NCI-H510A (cell line): ENCODE data around the gene GIMAP2.
"Not testable (repeated sequence)": the region's sequence is repeated elsewhere in the genome, so short reads cannot be mapped to it uniquely, and the experiment has no call there.

Experiments used
- DNase-seq: peaks from one replicate; lab custom pipeline; 2025; lab: John Stamatoyannopoulos, UW

The GIMAP2 gene

GRCh38 chr7:150685219-150686029 is at the start of gene GIMAP2:
Gene GIMAP2, plus strand, starts transcription at chr7:150685706. Its CDS starts 1,354 bp downstream, at chr7:150687060.
- DNase-seq: no peak

- DNase-seq: no peak
Measured at GRCh38 chr7:150641854-150642253, 43.7 kb upstream of the GIMAP2 start.

- DNase-seq: no peak
Measured at GRCh38 chr7:150642926-150643325, 42.6 kb upstream of the GIMAP2 start.

- DNase-seq: no peak
Measured at GRCh38 chr7:150645259-150646020, 40.1 kb upstream of the GIMAP2 start.

- DNase-seq: no peak
Measured at GRCh38 chr7:150648353-150649079, 37.0 kb upstream of the GIMAP2 start.

GRCh38 chr7:150649080-150649385 is 36.5 kb upstream of the GIMAP2 start:
- DNase-seq: no peak

GRCh38 chr7:150654692-150655091 is 30.8 kb upstream of the GIMAP2 start:
- DNase-seq: no peak

- DNase-seq: no peak
Measured at GRCh38 chr7:150656047-150656446, 29.5 kb upstream of the GIMAP2 start.

GRCh38 chr7:150657526-150657925 is 28.0 kb upstream of the GIMAP2 start:
- DNase-seq: no peak

- DNase-seq: no peak
Measured at GRCh38 chr7:150660939-150661613, 24.4 kb upstream of the GIMAP2 start.

GRCh38 chr7:150662821-150663220 is 22.7 kb upstream of the GIMAP2 start:
- not testable (repeated sequence) for DNase-seq

GRCh38 chr7:150663802-150664494 is 21.6 kb upstream of the GIMAP2 start:
- DNase-seq: no peak

GRCh38 chr7:150665089-150665748 is 20.3 kb upstream of the GIMAP2 start:
- DNase-seq: no peak

GRCh38 chr7:150665896-150666295 is 19.6 kb upstream of the GIMAP2 start:
- no peak for DNase-seq

GRCh38 chr7:150666412-150666811 is 19.1 kb upstream of the GIMAP2 start:
- DNase-seq: no peak

- DNase-seq: no peak
Measured at GRCh38 chr7:150668472-150668911, 17.0 kb upstream of the GIMAP2 start.

GRCh38 chr7:150668977-150669376 is 16.5 kb upstream of the GIMAP2 start:
- no peak for DNase-seq

GRCh38 chr7:150671798-150672585 is 13.5 kb upstream of the GIMAP2 start:
- not testable (repeated sequence) for DNase-seq

GRCh38 chr7:150675714-150676113 is 9.8 kb upstream of the GIMAP2 start:
- DNase-seq: no peak

- DNase-seq: not testable (repeated sequence)
Measured at GRCh38 chr7:150676276-150676675, 9.2 kb upstream of the GIMAP2 start.
